Stimulated activated CD8-positive, alpha-beta memory T cell treated with anti-CD3 and anti-CD28 coated beads, Interleukin-2, amount 100 ng/mL, for 1 hour (primary cell): ENCODE results near the gene DTD2.

Experiments used
- DNase-seq, 2 donors: peaks; one replicate each; pipeline ENCODE4 v3.0.0-alpha.2; 2020; ENCODE audit warnings: low read depth in 2 of 2

The DTD2 gene

GRCh38 chr14:31405599-31406232, 51.6 kb downstream of the DTD2 start:
- DNase-seq: no peak

- DNase-seq: no peak
Measured at GRCh38 chr14:31405106-31405505, 52.2 kb downstream of the DTD2 start.

DNA sequence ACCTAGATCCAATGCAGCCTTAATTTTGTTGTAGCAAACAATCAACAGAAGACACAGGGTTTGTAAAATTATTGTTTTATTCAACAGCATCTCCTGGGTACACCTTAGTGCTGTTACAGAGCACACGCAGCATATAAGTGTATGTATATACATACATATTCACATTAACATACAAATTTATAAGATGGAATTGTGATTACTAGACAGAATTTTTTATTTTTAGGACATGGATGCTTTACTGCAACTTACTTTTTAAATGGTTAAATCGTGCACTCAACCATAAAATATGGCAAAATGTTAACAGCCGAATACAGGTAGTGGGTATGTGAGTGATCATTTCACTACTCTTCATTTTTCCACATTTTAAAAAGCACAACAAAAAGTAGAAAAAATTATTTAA, 53.6 kb downstream of the DTD2 start:
- no peak for DNase-seq

DNA sequence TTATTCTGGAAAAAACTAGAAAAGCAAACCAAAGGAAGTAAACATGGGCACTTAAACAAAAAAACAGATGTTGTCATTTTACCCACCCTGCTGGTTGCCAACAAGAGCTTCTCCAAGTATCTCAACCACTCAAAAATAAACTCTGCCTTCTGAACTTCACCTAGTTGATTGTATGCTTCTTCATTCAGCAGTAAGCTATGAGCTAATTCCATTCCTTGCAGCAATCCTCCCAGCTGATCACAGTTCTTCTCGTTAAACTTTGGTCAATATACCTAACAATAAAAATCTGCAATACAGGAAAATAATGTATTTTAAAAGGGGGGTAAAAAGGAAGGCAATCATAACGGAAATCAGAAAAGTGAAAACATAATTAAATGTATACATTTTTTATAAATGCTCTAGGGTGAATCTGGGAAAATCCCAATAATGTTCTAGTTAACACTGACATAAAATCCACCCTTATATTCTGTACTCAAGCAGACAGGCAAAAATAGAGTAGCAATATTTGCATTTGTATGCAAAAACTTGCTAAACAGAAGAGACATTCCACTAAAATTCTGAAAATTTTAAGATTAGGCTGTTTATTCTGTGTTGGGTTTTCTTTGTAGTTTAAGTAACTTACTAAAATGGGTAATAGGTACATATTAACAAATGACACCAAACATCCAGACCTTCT, 54.4 kb downstream of the DTD2 start:
- no peak for DNase-seq

DNA sequence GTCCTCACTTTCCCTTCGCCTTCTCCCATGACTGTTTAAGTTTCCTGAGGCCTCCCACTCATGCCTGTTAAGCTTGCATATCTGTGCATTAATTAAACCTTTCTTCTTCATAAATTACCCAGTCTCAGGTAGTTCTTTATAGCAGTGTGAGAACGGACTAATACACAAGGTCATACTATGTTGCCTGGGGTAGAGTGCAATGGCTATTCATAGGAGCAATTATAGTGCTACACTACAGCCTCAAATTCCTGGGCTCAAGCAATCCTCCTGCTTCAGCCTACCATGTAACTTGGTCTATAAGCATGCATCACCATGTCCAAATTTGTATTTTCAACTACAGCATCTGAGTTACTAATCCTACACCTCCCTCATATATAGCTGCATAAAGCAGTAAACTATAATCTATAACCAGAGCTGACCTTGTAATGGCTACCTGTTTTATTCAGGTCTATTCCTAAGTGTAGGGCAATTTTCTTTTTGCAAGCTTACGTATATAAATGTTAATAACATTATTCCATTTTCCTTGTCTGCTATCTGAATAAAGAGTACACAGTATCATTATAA, 55.9 kb downstream of the DTD2 start:
- DNase-seq: no peak

- no peak for DNase-seq
Measured at GRCh38 chr14:31400031-31400638, 57.2 kb downstream of the DTD2 start.
